ENCODE data around the gene MRPL41.

DNA sequence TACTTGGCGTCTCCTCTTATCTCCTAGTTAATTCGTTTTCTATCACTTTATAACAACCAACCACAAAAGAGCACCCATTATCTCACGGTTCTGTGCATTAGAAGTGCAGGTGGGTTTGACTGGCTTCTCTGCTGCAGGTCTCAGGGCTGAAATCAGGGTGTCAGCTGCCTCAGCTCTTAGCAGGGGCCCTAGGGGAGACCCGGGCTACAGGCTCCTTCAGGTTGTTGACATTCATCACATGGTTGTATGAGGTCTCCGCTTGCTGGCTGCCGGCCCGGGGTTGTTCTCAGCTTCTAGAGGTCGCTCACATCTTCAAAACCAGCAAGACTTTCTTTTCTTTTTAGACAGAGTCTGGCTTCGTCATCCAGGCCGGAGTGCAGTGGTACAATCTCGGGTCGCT, 41.5 kb downstream of the MRPL41 start:
- TF ChIP-seq CTCF (IDR thresholded peaks at IDR 0.05; ENCODE audit: poor library complexity, severe bottlenecking) (no peak), EP300 (conservative IDR thresholded peaks at IDR 0.05; ENCODE audit: poor library complexity, severe bottlenecking) (no peak), POLR2AphosphoS5 (IDR thresholded peaks at IDR 0.05) (no peak), TAF1 (IDR thresholded peaks at IDR 0.05; ENCODE audit: low read depth) (no peak)
